ENCODE data around the gene ARF1. TPM values are rescaled to one million over a fixed set of nuclear protein-coding genes. Genes with fewer than 3 reads are reported as not detected.
"Not testable (repeated sequence)": the region's sequence is repeated elsewhere in the genome, so short reads cannot be mapped to it uniquely, and the experiment has no call there.

ARF1 gene
- total and polyA plus RNA-seq, 5 experiments from 2014 or later = 201 to 385 (median 332) TPM

DNA sequence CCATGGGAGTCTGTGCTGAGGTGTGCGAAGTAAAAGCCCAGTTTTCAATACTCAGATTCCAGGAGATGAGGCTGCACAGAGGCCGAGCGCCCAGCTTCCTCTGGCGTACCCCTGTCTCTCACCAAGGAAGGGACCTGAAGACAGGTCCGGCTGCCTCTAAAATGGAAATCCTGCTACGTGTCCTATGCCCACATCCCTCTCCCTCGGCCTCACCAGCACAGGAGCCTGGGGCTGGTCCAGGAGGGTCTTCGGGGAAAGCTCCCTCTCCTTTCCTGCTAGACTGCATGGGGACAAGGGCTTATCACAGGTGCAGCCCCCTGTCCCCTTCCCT lies 26.2 kb downstream of the ARF1 start:
- DNase-seq (no peak), ATAC-seq (no peak)
- Mint-ChIP-seq H3K36me3 (peaks cover 0 to 13% (median 0%) of the 10 kb centered on the region in 3 donors), H3K9me3 (no peaks in the 10 kb centered on the region), H3K4me3 (peak overlapping the region; percentile 88 to 98 (median 94)), H3K27me3 (no peaks in the 10 kb centered on the region), H3K27ac (peak overlapping the region; percentile 70 to 99 (median 97)), H3K4me1 (peaks cover 10 to 38% (median 33%) of the 10 kb centered on the region in 4 donors)
- POLR2A ChIA-PET = interaction anchor here (0.6 to 2.8 kb wide), 7 partner anchors 9 to 1630 kb away, joined by 3 to 30 read pairs (median 4); partner anchors contain the start of genes ARF1, GUK1 and IBA57

DNA sequence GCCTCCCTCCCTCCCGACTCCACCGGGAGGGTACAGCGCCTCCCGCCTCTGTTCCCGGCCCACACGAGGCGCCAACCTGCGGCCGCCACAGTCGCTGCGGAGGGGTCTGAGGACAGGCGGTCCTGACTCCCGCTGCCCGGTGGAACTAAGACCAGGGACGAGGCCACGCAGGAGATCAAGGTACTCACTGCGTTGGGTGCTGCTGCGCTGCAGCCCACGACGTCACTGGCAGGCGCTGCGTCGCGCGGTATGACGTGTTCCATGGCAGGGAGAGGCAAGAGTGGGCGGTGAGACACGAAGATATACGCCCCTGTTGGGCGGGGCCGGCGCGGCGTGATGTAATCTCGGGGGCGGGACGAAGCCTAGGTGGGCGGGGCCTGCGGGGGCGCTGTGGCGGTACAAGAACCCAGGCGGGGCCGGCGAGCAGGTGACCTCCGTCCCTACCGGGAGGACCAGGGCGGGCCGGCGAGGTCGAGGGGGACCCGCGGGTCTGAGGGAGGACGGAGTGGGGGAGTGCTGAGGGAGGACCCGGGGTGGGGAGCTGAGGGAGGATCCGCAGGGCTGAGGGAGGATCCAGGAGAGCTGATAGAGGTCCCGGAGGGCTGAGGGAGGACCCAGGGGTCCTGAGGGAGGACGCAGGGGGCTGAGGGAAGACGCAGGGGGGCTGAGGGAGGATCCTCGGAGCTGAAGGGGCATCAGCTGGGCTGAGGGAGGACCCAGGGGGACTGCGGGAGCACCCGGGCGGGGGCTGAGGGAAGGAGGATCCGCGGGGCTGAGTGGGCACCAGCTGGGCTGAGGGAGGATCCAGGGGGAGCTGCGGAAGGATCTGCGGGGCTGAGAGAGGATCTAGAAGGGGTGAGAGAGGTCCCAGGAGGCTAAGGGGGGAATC lies 26.8 kb downstream of the ARF1 start, which contains the start of gene MRPL55:
Gene MRPL55, minus strand, starts transcription at position 227 of the 889 bp plus-strand sequence. CDS start 1,039 bp downstream, outside the sequence.
- no peaks in the 10 kb centered on the region for H3K27me3 Mint-ChIP-seq
- peak within 1 kb of the TSS; percentile 88 to 98 (median 94) for H3K4me3 Mint-ChIP-seq
- H3K4me1 Mint-ChIP-seq = peaks cover 9 to 33% (median 31%) of the 10 kb centered on the region in 4 donors
- ATAC-seq (peak; percentile 90), DNase-seq (peak; percentile 96 to 100 (median 98))
- no peaks in the 10 kb centered on the region for H3K9me3 Mint-ChIP-seq
- H3K36me3 Mint-ChIP-seq = peaks cover 0 to 13% (median 0%) of the 10 kb centered on the region in 3 donors
- POLR2A ChIA-PET = interaction anchor here (0.6 to 2.8 kb wide), 9 partner anchors 10 to 334 kb away, joined by 3 to 30 read pairs (median 3); partner anchors contain the start of genes ARF1, GUK1 and IBA57
- peak within 1 kb of the TSS; percentile 93 to 99 (median 97) for H3K27ac Mint-ChIP-seq

DNA sequence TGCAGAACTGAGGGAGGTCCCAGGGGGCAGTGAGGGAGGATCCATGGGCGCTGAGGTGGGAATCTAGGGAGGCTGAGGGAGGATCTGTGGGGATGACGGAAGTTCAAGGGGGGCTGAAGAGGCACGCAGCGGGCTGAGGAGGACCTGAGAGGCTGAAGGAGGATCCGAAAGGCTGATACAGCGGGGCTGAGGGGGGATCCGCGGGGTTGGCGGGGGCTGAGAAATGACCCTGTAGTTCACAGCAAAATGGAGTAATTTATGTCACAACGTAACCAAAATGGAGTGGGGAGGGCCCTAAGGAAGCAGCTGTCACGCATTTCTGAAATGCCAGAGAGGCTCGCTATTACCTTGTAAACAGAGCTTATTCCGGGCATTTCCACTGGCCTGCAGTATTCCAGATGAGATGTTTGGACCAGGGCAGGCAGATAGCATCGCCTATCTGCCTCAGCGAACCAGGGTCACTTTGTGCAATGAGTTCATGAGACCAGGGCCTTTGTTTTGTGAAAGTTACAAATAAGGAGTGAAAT lies 27.5 kb downstream of the ARF1 start:
- peaks cover 0 to 13% (median 0%) of the 10 kb centered on the region in 3 donors for H3K36me3 Mint-ChIP-seq
- DNase-seq = no peak
- POLR2A ChIA-PET = interaction anchor here (0.6 to 2.8 kb wide), 9 partner anchors 15 to 333 kb away, joined by 3 to 30 read pairs (median 3); partner anchors contain the start of genes ARF1, GUK1 and IBA57
- H3K4me1 Mint-ChIP-seq = peaks cover 7 to 30% (median 29%) of the 10 kb centered on the region in 4 donors
- no peaks in the 10 kb centered on the region for H3K9me3 Mint-ChIP-seq
- peak overlapping the region; percentile 88 to 98 (median 94) for H3K4me3 Mint-ChIP-seq
- peak overlapping the region; percentile 93 to 99 (median 97) for H3K27ac Mint-ChIP-seq
- no peaks in the 10 kb centered on the region for H3K27me3 Mint-ChIP-seq
- ATAC-seq = no peak

DNA sequence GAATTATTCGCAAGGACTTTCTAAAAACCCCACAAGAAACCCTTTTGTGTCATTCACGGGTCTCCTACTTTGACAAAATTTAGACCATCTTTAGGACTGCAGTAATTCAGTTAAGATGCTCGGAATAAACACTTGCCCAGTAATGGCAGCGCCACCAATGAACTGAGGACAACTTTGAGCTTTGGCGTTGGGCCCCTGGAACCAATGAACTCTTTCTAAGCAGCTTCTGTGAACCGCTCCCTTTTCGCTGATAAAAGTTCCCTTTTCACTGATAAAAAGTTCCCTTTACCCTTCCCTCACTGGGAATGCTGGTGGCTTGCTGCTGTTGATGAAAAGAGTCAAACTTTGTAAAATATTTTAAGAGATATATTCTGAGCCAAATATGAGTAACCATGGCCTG lies 28.0 kb downstream of the ARF1 start:
- POLR2A ChIA-PET = interaction anchor here (0.6 to 2.8 kb wide), 4 partner anchors 28 to 347 kb away, joined by 3 to 30 read pairs (median 6); partner anchors contain the start of genes ARF1 and IBA57
- Mint-ChIP-seq H3K27me3 (no peaks in the 10 kb centered on the region), H3K4me3 (peak overlapping the region in 6 of 10 donors; percentile 10 to 96 (median 89)), H3K4me1 (peaks cover 7 to 30% (median 29%) of the 10 kb centered on the region in 4 donors), H3K27ac (peak overlapping the region in 5 of 10 donors; percentile 44 to 99 (median 82)), H3K9me3 (no peaks in the 10 kb centered on the region), H3K36me3 (peaks cover 0 to 13% (median 0%) of the 10 kb centered on the region in 3 donors)
- ATAC-seq (no peak), DNase-seq (no peak)

DNA sequence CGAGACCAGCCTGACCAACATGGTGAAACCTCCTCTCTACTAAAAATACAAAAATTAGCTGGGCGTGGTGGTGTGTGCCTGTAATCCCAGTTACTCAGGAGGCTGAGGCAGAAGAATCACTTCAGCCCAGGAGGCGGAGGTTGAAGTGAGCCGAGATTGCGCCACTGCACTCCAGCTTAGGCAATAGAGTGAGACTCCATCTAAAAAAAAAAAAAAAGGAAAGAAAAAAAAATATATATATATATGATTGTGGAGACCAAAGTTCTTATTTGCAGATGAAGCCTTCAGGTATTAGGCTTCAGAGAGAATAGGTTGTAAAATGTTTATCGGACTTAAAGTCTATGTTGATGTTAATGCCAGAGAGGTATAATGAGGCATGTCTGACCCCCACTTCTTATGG lies 28.8 kb downstream of the ARF1 start:
- POLR2A ChIA-PET = interaction anchor here (1.0 kb wide), 1 partner anchor 346 kb away, joined by 3 read pairs; no protein-coding TSS in a partner anchor
- DNase-seq, H3K27me3 Mint-ChIP-seq, ATAC-seq, H3K9me3 Mint-ChIP-seq: not testable (repeated sequence)
- peaks cover 0 to 13% (median 0%) of the 10 kb centered on the region in 3 donors for H3K36me3 Mint-ChIP-seq
- H3K4me1 Mint-ChIP-seq = peaks cover 7 to 30% (median 29%) of the 10 kb centered on the region in 4 donors
- peak overlapping the region in 4 of 10 donors; percentile 25 to 99 (median 74) for H3K27ac Mint-ChIP-seq
- peak overlapping the region in 2 of 10 donors; percentile 18 to 28 for H3K4me3 Mint-ChIP-seq

DNA sequence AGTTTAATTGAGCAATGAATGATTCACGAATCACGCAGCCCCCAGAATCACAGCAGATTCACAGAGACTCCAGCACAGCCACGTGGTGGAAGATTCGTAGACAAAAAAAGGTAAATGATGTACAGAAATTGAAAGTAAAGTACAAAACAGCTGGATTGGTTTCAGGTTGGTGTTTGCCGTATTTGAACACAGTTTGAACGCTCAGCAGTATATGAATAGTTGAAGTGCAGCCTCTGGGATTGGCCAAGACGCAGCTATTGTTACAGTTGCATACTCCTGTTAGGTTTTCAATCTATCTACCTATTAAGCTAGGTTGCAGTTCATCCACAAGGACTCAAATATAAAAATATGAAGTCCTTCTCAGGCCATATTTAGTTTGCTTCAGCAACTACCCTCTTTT lies 29.7 kb downstream of the ARF1 start:
- Mint-ChIP-seq H3K9me3 (no peaks in the 10 kb centered on the region), H3K4me1 (peaks cover 7 to 26% (median 23%) of the 10 kb centered on the region in 4 donors), H3K4me3 (no peak overlapping the region), H3K27me3 (no peaks in the 10 kb centered on the region), H3K27ac (no peak overlapping the region), H3K36me3 (peaks cover 0 to 4% (median 0%) of the 10 kb centered on the region in 3 donors)
- ATAC-seq (no peak), DNase-seq (no peak)
- POLR2A ChIA-PET = no interaction called here

DNA sequence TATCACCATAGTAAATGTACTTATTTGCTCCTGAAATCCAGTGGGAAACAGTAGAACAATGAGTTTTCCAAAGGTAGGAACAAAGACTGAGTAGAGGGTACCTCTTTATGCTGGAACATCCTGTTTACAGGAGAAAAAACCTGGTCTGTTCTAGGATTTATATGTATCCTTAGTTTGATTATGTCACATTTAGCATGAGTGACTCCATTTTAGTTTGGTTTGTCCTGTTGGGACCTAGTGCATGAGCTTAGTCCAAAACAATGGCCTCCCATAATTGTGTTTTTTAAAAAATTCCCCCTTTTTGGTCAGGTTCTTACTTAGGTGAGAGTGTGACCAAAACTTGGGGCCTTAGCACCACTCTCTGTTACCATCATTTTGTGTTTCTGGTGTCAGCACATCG lies 30.1 kb downstream of the ARF1 start:
- H3K9me3 Mint-ChIP-seq = no peaks in the 10 kb centered on the region

DNA sequence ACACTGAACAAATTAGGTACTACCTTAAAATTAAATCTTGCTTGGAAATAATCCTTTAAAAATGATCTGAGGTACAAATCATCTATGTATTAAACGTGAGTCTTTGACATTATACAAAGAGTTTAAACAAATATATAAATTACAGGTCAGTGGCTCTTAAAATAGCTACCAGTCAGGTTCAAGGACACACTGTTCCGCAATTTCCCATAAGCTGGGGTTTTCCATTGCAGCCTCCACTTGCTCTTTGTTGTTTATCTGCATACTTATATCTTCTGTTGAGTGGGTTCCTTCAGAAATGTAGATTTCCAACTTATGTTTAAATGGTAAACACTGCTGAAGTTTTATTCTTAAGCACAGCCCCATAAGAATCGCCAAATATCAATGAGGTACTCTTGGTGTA lies 32.3 kb downstream of the ARF1 start:
- ATAC-seq (no peak), DNase-seq (no peak)
- H3K36me3 Mint-ChIP-seq = peaks cover 0 to 2% (median 0%) of the 10 kb centered on the region in 3 donors
- H3K27ac Mint-ChIP-seq = peak overlapping the region in 1 of 10 donors; percentile 4
- H3K9me3 Mint-ChIP-seq = no peaks in the 10 kb centered on the region
- H3K4me3 Mint-ChIP-seq = no peak overlapping the region
- POLR2A ChIA-PET = no interaction called here
- no peaks in the 10 kb centered on the region for H3K27me3 Mint-ChIP-seq
- H3K4me1 Mint-ChIP-seq = peaks cover 2 to 9% (median 5%) of the 10 kb centered on the region in 4 donors

More for the DNA sequence above, 30.1 kb downstream of the ARF1 start:
- Mint-ChIP-seq H3K27ac (no peak overlapping the region), H3K27me3 (no peaks in the 10 kb centered on the region), H3K4me1 (peaks cover 7 to 26% (median 21%) of the 10 kb centered on the region in 4 donors), H3K4me3 (no peak overlapping the region), H3K36me3 (peaks cover 0 to under 1% (median 0%) of the 10 kb centered on the region in 3 donors)
- POLR2A ChIA-PET = no interaction called here
- ATAC-seq (no peak), DNase-seq (no peak)

DNA sequence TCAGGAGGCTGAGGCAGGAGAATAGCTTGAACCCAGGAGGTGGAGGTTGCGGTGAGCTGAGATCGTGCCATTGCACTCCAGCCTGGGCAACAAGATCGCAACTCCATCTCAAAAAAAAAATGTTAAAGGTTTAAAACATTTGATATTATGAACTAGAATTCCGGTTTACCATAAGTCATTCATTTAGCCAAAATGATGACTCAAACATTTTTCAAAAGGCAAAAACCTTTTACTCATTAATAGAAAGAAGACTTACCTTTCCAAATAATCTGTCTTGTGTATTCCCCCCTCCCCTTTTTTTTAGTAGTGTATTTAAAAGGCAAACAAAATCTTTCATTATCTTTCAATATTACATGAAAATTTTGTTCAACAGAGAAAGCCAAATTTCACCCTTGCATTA lies 34.8 kb downstream of the ARF1 start:
- H3K9me3 Mint-ChIP-seq = no peaks in the 10 kb centered on the region
- DNase-seq (no peak), ATAC-seq (no peak)
- POLR2A ChIA-PET = no interaction called here
- H3K27ac Mint-ChIP-seq = no peak overlapping the region
- no peaks in the 10 kb centered on the region for H3K27me3 Mint-ChIP-seq
- peaks cover 0 to 2% (median 0%) of the 10 kb centered on the region in 3 donors for H3K36me3 Mint-ChIP-seq
- H3K4me3 Mint-ChIP-seq = no peak overlapping the region
- peaks cover 0 to 7% (median 2%) of the 10 kb centered on the region in 4 donors for H3K4me1 Mint-ChIP-seq

DNA sequence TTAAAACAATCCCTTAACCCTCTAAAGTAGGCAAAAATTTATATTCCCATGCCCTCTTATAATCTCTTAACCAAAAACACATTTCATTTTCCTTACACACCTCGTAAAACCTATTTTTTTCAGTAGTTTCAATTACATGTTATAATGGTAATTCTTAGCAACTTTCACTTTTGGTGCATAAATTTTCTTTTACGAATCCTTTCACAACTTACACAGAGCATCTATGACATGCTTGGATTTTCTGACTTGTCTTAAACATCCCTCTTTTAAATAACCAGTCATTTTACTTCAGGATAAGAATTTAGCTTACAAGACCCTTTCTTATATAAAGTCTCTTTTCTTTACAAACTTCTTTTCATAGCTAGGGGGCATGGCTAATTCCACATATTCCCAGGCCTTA lies 35.5 kb downstream of the ARF1 start:
- ATAC-seq (no peak), DNase-seq (no peak)
- POLR2A ChIA-PET = interaction anchor here (1.0 kb wide), 1 partner anchor 41 kb away, joined by 3 read pairs; no protein-coding TSS in a partner anchor
- Mint-ChIP-seq H3K4me1 (peaks cover 0 to 7% (median 2%) of the 10 kb centered on the region in 4 donors), H3K27ac (no peak overlapping the region), H3K4me3 (no peak overlapping the region), H3K27me3 (peaks cover 0 to 2% (median 0%) of the 10 kb centered on the region in 5 donors), H3K36me3 (peaks cover 0 to 2% (median 0%) of the 10 kb centered on the region in 3 donors), H3K9me3 (no peaks in the 10 kb centered on the region)

DNA sequence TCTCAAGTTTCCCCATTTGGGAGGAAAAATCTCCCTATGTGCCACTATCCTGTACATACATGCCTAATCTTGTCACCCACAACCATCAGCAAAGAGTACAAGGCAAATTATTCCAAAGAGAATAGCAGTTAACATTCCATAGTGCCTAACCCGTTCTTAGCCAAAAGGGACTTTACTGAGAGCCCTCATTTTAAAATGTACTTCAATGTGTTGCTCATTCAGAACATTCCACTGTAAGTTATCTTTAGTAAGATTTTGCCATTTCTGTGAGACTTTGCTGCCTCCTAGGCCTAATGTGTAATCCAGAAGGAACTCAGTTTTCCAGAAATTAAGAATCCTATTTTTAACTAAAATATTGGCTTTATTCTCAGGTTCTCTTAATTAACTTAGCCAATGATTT lies 37.8 kb downstream of the ARF1 start:
- Mint-ChIP-seq H3K4me1 (peaks cover 0 to 7% (median 2%) of the 10 kb centered on the region in 4 donors), H3K4me3 (no peak overlapping the region), H3K27ac (no peak overlapping the region), H3K27me3 (peaks cover 0 to 3% (median 0%) of the 10 kb centered on the region in 5 donors), H3K36me3 (peaks cover 0 to 2% (median 0%) of the 10 kb centered on the region in 3 donors), H3K9me3 (no peaks in the 10 kb centered on the region)
- ATAC-seq = no peak
- POLR2A ChIA-PET = no interaction called here
- no peak for DNase-seq

DNA sequence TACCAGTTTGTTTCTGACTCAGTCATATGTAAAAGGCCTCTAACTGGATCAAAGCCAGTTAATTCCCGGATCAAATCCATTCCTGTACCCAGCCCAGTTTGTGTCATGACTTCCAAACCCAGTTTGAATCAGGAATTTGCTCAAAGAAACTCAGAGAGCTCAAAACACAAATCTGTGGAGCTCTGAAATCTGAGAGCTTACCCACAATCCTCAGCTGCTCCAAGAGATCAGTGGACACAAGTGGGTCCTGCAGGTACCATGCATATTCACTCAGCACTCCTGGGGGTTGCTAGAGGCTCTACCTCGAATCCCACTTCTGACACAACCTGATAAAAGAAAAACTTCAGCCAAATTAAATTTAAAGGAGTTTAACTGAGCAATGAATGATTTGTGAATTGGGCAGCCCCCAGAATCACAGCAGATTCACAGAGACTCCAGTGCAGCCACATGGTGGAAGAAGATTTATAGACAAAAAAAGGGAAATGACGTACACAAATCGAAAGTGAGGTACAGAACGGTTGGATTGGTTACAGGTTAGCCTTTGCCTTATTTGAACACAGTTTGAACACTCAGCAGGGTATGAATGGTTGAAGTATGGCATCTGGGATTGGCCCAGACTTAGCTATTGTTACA lies 38.5 kb downstream of the ARF1 start:
- peaks cover 0 to 7% (median 2%) of the 10 kb centered on the region in 4 donors for H3K4me1 Mint-ChIP-seq
- peaks cover 0 to 2% (median 0%) of the 10 kb centered on the region in 3 donors for H3K36me3 Mint-ChIP-seq
- peaks cover 0 to 3% (median 0%) of the 10 kb centered on the region in 5 donors for H3K27me3 Mint-ChIP-seq
- POLR2A ChIA-PET = interaction anchor here (1.0 kb wide), 1 partner anchor 34 kb away, joined by 3 read pairs; no protein-coding TSS in a partner anchor
- H3K4me3 Mint-ChIP-seq = peak overlapping the region in 8 of 10 donors; percentile 5 to 41 (median 28)
- ATAC-seq (peak; percentile 68 to 77), DNase-seq (peak in 1 of 10 donors; percentile 39)
- peak overlapping the region in 7 of 10 donors; percentile 1 to 76 (median 55) for H3K27ac Mint-ChIP-seq
- no peaks in the 10 kb centered on the region for H3K9me3 Mint-ChIP-seq
